AG04449 (cell line): ENCODE measurements around the gene JAM3.
A peak's percentile ranks its signal among the peaks of the same experiment; 100 is the strongest.

ENCODE experiments used
- CTCF ChIA-PET: fragments of 350-600 bp; formaldehyde crosslinking; extraction: SDS; loops from one replicate; lab custom pipeline; 2021; ENCODE audit warnings: antibody characterized with exemption; lab: Yijun Ruan, JAX
- POLR2A ChIA-PET: fragments of 400-600, 350-600 bp; formaldehyde crosslinking; extraction: SDS; loops from one replicate; lab custom pipeline; 2020; ENCODE audit warnings: antibody characterized with exemption, inconsistent platforms; lab: Yijun Ruan, JAX
- DNase-seq: peaks from one replicate; pipeline ENCODE4 v3.0.0-alpha.2; 2010; ENCODE audit warnings: low read depth, low spot score
- H3K4me3 ChIP-seq: 2 replicates; pipeline ENCODE4 v1.5.1; 2011; ENCODE audit warnings: low read depth, mild to moderate bottlenecking, control low read depth, low read length
- TF ChIP-seq, protein P1 (sequence below): IDR thresholded peaks from one replicate; pipeline ENCODE4 v1.5.1; 2011; ENCODE audit warnings: mild to moderate bottlenecking, moderate library complexity, low read length, control low read depth, inconsistent platforms; ENCODE audit not compliant: insufficient read depth; ENCODE audit errors: missing control alignments

JAM3 gene

DNA sequence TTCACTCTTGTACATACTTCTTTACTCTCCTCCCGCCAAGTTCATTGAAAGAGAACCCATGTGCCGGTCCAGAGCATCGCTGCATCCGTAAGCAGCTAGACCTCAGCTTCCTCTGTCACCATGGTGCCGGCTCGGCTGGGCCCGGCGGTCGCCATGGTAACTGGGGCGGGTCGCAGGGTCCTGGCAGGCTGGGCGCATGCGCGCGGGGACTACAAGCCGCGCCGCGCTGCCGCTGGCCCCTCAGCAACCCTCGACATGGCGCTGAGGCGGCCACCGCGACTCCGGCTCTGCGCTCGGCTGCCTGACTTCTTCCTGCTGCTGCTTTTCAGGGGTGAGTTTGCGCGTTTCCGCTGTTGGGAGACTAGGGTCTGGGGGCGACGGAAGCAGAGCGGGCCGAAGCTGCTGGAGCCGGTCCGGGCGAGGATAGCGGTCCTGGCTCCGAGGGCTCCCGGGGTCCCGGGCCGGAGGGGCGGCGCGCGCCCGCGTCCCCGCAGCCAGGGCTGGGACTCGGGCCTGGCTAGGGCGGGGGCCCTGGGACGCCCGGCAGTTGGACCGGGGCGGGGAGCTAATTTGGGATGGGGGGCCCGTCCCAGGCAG lies at the start of gene JAM3:
TSS of gene JAM3 (plus strand) at position 244 of the 597 bp plus-strand sequence. CDS start at position 256, 12 bp downstream.
- ChIA-PET CTCF (interaction anchor here (0.8 to 10.4 kb wide), 5 partner anchors 10 to 71 kb away, joined by 3 to 98 read pairs (median 13); no protein-coding TSS in a partner anchor), POLR2A (interaction anchor here (0.6 to 1.0 kb wide), 3 partner anchors 19 to 65 kb away, joined by 3 to 4 read pairs (median 4); no protein-coding TSS in a partner anchor)
- H3K4me3 ChIP-seq = peak within 1 kb of the TSS; percentile 92
- TF ChIP-seq, protein P1, sequence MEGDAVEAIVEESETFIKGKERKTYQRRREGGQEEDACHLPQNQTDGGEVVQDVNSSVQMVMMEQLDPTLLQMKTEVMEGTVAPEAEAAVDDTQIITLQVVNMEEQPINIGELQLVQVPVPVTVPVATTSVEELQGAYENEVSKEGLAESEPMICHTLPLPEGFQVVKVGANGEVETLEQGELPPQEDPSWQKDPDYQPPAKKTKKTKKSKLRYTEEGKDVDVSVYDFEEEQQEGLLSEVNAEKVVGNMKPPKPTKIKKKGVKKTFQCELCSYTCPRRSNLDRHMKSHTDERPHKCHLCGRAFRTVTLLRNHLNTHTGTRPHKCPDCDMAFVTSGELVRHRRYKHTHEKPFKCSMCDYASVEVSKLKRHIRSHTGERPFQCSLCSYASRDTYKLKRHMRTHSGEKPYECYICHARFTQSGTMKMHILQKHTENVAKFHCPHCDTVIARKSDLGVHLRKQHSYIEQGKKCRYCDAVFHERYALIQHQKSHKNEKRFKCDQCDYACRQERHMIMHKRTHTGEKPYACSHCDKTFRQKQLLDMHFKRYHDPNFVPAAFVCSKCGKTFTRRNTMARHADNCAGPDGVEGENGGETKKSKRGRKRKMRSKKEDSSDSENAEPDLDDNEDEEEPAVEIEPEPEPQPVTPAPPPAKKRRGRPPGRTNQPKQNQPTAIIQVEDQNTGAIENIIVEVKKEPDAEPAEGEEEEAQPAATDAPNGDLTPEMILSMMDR = no peak
- DNase-seq = peak; percentile 52

DNA sequence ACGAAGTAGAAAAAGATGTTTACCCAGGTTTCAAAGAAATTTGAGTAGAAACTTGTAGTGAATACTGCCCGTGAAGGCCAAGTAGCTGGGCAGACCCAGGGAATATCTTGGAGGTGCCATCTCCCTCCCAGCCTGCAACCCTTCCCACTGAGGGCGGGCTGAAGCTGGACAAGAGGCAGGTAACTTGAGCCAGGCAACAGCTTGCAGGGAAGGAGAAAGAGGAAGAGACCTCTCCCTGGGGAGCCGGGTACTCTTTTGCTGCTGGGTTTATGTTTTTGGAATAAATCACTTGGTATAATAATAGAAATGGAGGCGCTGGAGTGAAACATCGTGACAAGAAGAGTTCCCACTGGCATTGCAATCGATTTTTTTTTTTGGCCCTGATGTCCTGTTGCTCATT lies 49.4 kb upstream of the JAM3 start:
- no peak overlapping the region for H3K4me3 ChIP-seq
- ChIA-PET POLR2A (no interaction called here), CTCF (no interaction called here)
- no peak for DNase-seq
- TF ChIP-seq, protein P1 = no peak

DNA sequence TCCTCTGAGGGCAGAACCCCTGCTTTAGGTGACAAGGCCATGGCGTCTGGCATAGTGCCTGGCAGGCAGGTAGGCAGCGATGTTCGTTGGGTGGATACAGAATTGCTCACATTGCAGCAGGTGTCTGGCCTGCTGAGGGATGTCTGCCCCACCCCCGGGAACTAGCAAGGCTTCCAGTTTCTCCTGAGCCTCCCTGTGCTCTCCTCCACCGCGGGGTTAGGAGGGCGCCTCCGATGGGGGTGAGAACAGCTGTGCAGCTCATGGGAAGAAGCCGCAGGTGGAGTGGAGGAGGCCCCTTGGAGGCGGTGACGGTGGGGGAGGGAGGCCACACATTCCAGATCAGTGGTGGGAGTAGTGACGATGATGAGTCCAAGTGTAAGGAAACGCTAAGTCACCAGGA lies 48.3 kb upstream of the JAM3 start:
- CTCF ChIA-PET = no interaction called here
- TF ChIP-seq, protein P1 = no peak
- POLR2A ChIA-PET = no interaction called here
- DNase-seq = no peak
- no peak overlapping the region for H3K4me3 ChIP-seq

DNA sequence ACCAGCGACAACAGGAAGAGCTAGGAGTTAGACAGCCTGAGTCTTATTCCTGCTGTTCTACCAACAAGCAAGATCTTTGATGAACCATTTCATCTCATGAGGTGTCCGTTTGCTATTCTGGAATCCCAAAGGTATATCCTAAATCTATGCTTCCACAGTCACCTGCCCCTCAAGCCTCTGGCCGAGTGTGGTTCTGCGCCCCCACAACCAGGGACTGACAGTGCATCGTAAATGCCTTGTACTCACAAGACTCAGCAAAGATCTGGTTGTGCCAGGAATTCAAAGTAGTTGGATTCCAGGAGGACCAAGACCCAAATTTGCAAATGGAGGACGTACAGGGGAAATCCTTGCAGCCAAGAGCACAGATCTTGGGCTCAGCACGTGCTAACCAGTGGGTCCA lies 47.5 kb upstream of the JAM3 start:
- ChIA-PET CTCF (no interaction called here), POLR2A (no interaction called here)
- no peak overlapping the region for H3K4me3 ChIP-seq
- no peak for DNase-seq
- TF ChIP-seq, protein P1 = no peak

DNA sequence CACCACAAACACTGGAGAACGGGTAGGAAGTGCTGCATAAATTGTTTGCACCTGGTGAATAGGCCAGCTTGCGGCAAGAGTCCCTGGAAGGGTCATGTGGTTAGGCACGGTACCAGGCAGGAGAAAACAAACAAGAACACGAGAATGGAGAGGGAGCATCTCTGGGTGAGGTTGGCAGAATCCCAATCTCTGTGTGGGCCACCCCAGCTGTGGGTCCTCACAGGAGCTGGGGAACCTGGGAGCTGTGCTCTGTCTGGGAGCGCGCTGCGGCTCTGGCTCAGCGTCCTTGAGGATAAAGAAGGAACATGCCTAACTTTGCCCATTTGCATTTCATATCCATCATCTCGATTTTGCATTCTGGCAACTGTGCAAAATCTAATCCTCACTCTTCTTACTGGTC lies 46.1 kb upstream of the JAM3 start:
- CTCF ChIA-PET = no interaction called here

DNA sequence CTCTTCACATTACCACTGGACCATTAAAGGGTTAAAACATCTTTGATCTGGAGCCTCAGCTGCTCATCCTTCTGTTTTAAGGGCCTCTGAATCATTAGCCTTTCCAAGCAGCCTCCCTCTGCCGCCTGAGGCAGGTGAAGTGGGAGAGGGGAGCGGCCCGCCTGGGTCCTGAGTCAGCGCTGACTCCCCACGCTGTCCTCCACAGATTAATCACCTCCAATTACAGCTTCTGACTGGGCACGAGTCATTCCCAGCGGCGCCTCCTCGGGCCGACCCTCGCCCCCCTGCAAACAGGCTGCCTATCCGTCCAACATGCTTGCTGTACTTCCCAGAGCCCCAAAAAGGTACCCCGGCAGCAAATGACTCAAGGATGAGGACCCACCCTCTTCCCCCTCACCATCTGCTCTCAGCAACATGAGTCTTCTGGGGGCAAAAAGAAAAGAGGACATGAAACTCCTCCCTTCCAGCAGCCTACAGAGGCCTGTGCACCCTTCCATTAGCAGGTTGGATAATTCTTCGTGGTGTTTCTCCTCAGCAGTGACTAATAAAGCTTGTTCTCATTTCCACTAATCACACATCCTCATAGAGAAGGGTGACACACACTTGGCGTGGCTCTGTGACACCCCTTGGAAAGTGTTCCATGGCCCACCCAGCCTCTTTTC lies 44.3 kb upstream of the JAM3 start:
- no peak overlapping the region for H3K4me3 ChIP-seq
- ChIA-PET POLR2A (no interaction called here), CTCF (interaction anchor here (2.2 kb wide), 1 partner anchor 116 kb away, joined by 8 read pairs; no protein-coding TSS in a partner anchor)
- no peak for DNase-seq
- TF ChIP-seq, protein P1 = no peak

More for the DNA sequence above, 46.1 kb upstream of the JAM3 start:
- no peak overlapping the region for H3K4me3 ChIP-seq
- TF ChIP-seq, protein P1 = no peak
- POLR2A ChIA-PET = no interaction called here
- DNase-seq = no peak
